PFSK-1 (cell line): ENCODE results near the gene KIAA0586.

ENCODE experiments used
- FOXP2 ChIP-seq: optimal IDR thresholded peaks from 2 replicates; pipeline ENCODE3; 2011; ENCODE audit warnings: borderline replicate concordance, control low read depth, inconsistent platforms; ENCODE audit not compliant: insufficient read depth; ENCODE audit errors: extremely low read length, extremely low read depth
- POLR2AphosphoS5 ChIP-seq: IDR thresholded peaks from 2 replicates; pipeline ENCODE4 v1.6.1; 2012; ENCODE audit warnings: low read depth, mild to moderate bottlenecking, control low read depth, low read length, moderate library complexity
- REST ChIP-seq, 2 experiments: IDR thresholded peaks; 2 replicates each; pipeline versions ENCODE4 v1.6.1 to v1.8.0; 2011 to 2012; ENCODE audit warnings: low read depth in 2 of 2, low read length in 2 of 2, control low read depth in 1 of 2, inconsistent platforms in 1 of 2, mild to moderate bottlenecking in 1 of 2, moderate library complexity in 1 of 2; ENCODE audit not compliant: insufficient read depth in 1 of 2
- SIN3A ChIP-seq: IDR thresholded peaks from 2 replicates; pipeline ENCODE4 v1.6.1; 2012; ENCODE audit warnings: mild to moderate bottlenecking, low read length, moderate library complexity, borderline replicate concordance; ENCODE audit not compliant: insufficient read depth
- TAF1 ChIP-seq: IDR thresholded peaks from 2 replicates; pipeline ENCODE4 v1.6.1; 2012; ENCODE audit warnings: low read length, control low read depth, borderline replicate concordance; ENCODE audit not compliant: insufficient read depth

Gene KIAA0586

GRCh38 chr14:58533446-58533845 lies 105.9 kb downstream of the KIAA0586 start:
- TF ChIP-seq SIN3A (peak; percentile 33; the same call in 1 of the 2 replicates), REST (IDR thresholded peaks at IDR 0.05; ENCODE audit: insufficient read depth in 1 of 2, low read depth in 2 of 2, low read length in 2 of 2) (no peak), POLR2AphosphoS5 (peak; percentile 60; the same call in 1 of the 2 replicates), FOXP2 (peak; percentile 38), TAF1 (no peak)

GRCh38 chr14:58535044-58535443 lies 107.5 kb downstream of the KIAA0586 start:
- TF ChIP-seq REST (IDR thresholded peaks at IDR 0.05; ENCODE audit: insufficient read depth in 1 of 2, low read depth in 2 of 2, low read length in 2 of 2) (no peak), POLR2AphosphoS5 (no peak), TAF1 (no peak), SIN3A (no peak), FOXP2 (no peak)

GRCh38 chr14:58537004-58537403 lies 109.5 kb downstream of the KIAA0586 start:
- TF ChIP-seq POLR2AphosphoS5, result no peak
- TF ChIP-seq FOXP2, result no peak
- no peak for TF ChIP-seq REST (IDR thresholded peaks at IDR 0.05; ENCODE audit: insufficient read depth in 1 of 2, low read depth in 2 of 2, low read length in 2 of 2)
- TF ChIP-seq SIN3A, result no peak
- TF ChIP-seq TAF1, result no peak

- TF ChIP-seq POLR2AphosphoS5, result no peak
These were observed 113.5 kb downstream of the KIAA0586 start for GRCh38 chr14:58540749-58541632.

- no peak for TF ChIP-seq REST (IDR thresholded peaks at IDR 0.05; ENCODE audit: insufficient read depth in 1 of 2, low read depth in 2 of 2, low read length in 2 of 2)
- TF ChIP-seq FOXP2, result no peak
- no peak for TF ChIP-seq POLR2AphosphoS5
- no peak for TF ChIP-seq TAF1
- TF ChIP-seq SIN3A, result no peak
These were observed 114.1 kb downstream of the KIAA0586 start for GRCh38 chr14:58541633-58542022.
